Suppressor macrophage treated with lipopolysaccharide for 4 hours (primary cell): Measurements from ENCODE around the gene HLA-DMB.
A peak's percentile ranks its signal among the peaks of the same experiment; 100 is the strongest.
"Not testable (repeated sequence)": the region's sequence is repeated elsewhere in the genome, so short reads cannot be mapped to it uniquely, and the experiment has no call there.

Source experiments
- DNase-seq: peaks from one replicate; pipeline ENCODE4 v3.0.0-alpha.2; 2020

HLA-DMB gene

GRCh38 chr6:32949113-32949512 lies 8.3 kb upstream of the HLA-DMB start:
- DNase-seq, result no peak

GRCh38 chr6:32947552-32948465 lies 7.0 kb upstream of the HLA-DMB start:
- peak; percentile 56 for DNase-seq

DNA sequence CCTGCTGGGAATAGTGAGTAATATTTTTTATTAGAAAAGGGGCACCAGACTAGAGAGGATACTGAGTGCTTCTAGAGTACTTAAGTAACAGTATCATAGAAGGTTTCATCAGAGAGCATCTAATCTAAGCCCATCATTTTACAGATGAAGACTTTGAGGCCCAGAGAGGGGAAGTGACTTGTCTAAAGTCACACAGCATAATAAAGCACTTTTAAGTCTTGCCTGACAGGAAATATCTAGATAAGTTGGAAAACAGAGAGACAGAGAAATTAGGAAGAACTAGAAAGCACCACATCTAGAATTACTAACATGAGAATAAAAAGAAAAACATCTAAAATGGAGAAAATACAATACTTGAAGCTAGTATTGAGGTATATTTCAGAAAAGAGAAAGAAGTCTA lies 6.1 kb upstream of the HLA-DMB start:
- no peak for DNase-seq

DNA sequence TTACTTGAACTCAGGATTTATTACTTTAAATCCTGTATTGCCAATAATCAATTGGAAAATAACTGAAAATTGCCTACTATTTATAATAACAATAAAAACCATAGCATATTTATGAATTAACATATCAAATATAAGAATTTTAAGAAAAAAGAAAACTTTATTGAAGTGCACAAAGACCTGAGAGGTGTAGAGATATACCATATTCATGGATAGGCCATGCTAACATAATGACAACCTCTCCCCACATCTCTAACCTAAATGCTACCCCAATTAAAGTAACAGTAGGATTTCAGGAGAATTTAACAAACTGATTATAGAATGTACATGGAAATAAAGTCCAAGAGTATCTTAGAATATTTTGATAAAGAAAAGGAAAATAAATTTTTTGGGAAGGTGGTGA lies 5.1 kb upstream of the HLA-DMB start:
- no peak for DNase-seq

- peak; percentile 78 for DNase-seq
These were observed 4.4 kb upstream of the HLA-DMB start for GRCh38 chr6:32945108-32945760.

- DNase-seq, result peak; percentile 90
These were observed 3.2 kb upstream of the HLA-DMB start for GRCh38 chr6:32943864-32944649.

DNA sequence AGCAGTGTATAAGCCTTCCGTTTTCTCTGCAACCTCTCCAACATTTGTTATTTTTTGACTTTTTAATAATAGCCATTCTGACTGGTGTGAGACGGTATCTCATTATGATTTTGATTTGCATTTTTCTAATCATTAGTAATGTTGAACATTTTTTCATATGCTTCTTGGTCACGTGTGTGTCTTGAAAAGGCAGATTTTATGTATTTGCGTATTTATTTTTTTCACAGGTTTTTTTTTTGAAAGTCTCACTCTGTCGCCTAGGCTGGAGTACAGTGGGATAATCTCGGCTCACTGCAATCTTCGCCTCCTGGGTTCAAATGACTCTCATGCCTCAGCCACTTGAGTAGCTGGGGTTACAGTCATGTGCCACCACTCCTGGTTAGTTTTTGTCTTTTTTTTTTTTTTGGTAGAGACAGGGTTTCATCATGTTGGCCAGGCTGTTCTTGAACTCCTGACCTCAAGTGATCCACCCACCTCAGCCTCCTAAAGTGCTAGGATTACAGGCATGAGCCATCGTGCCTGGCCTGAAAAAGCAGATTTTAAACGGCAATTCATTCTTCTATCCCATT lies 1.8 kb upstream of the HLA-DMB start:
- DNase-seq, result not testable (repeated sequence)

GRCh38 chr6:32941214-32941768 lies 463 bp upstream of the HLA-DMB start:
- DNase-seq, result peak; percentile 58

- DNase-seq, result no peak
These were observed 2.3 kb downstream of the HLA-DMB start for GRCh38 chr6:32938494-32938893.

- DNase-seq, result peak; percentile 71
These were observed 3.6 kb downstream of the HLA-DMB start for GRCh38 chr6:32937230-32937633.

GRCh38 chr6:32936239-32937152 lies 4.3 kb downstream of the HLA-DMB start:
- peak; percentile 66 for DNase-seq

- no peak for DNase-seq
These were observed 5.1 kb downstream of the HLA-DMB start for GRCh38 chr6:32935551-32936238.

DNA sequence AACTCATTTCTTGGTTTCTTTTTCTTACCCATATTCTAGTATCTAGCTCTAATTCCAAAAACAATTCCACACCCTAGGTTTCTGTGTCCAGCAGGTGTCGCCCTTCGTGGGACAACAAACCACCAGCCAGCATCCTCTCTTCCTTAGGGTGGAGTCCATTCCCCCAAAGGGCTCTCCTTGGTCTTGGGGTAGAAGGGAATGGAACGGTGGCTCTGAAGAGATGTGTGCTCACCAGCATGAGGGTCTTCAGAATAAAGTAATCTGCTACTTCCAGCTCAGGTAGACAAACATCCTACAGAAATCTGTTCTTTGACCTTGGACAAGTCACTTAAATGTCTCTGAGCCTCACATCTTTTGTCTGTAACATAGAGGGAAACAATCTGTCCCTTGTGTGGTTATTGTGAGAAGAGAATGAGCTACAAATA lies 7.2 kb downstream of the HLA-DMB start:
- DNase-seq, result peak; percentile 83

DNA sequence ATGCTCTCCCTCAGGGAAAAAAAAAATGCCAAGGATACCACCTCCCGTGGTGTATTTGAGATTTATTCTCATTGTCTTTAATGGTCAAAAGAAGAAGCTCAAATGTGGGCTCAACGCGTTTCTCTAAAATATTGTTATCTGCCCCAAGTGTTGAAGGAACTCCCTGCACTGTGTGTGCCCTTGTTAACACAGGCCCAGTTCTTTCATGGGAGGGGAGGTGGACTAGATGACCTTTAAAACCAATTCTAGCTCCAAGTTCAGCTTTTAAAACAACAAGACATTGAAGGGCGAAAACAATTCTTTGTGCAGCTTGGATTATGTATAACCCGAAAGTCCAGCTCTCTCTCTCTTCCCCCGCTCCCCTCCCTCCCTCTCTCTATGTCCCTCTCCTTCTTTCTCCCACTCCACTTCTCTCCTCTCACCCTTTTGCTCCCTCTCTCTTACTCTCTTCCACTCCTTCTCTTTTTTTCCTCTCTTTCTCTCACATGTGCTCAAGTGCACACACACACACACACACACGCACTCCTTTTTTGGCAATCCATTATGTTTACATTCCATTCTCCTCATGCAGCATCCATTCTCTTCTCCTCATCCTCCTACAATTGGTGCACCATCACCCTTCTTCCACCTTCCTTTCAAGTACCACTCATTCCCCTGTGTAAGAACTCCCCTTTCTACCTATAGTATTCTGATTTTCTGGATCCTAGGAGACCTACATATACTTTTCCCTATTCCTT lies 8.5 kb downstream of the HLA-DMB start:
- no peak for DNase-seq

DNA sequence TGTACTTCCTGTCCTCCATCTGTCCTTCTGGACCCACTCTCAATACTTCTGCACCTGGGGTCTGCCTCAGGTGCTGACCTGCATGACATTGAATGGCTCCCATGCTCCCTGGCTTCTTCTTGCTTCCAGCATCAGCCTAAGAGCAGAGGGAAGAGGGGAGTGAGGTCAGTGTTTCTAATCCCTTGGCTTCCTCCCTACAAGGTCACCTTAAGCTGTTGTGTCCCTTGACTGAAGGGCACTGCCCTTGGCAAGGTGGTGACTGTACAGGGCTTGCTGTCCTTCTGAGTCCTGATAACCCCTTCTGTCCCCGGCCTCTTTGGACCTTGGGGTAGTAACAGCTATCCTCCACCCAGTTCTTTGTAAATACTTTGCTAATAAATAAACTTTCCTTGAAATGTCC lies 9.6 kb downstream of the HLA-DMB start:
- no peak for DNase-seq

- no peak for DNase-seq
These were observed 18.7 kb downstream of the HLA-DMB start for GRCh38 chr6:32922083-32922482.

- DNase-seq, result no peak
These were observed 20.1 kb downstream of the HLA-DMB start for GRCh38 chr6:32920715-32921114.

GRCh38 chr6:32912951-32913350 lies 27.9 kb downstream of the HLA-DMB start:
- DNase-seq, result no peak

DNA sequence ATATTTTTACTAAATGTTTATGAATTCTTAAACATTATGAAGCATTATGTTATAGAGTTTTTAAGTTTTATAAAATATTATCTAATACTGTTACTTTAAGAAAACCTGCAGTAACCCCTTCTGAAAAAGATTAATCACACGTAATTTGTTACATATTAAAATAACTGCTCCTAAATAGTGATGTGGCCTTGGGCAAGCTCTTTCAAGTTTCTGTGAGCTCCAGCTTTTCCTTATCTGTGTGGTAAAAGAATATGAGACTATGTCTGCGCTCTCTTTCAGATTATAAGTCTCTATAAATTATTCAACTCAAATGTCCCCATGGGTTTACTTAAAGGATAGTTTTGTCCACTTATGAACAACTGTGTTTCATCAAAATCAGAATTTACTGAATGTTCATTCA lies 31.9 kb downstream of the HLA-DMB start:
- DNase-seq, result no peak

- no peak for DNase-seq
These were observed 34.3 kb downstream of the HLA-DMB start for GRCh38 chr6:32906539-32906938.
